Tibial artery (tissue), 4 donors: ENCODE data around the gene ZNF330.
"Not testable (repeated sequence)": the region's sequence is repeated elsewhere in the genome, so short reads cannot be mapped to it uniquely, and the experiment has no call there.

Experiments
- DNase-seq, 2 donors: peaks; one replicate each; pipeline ENCODE4 v3.0.0-alpha.2; 2019
- H3K27ac ChIP-seq, 2 donors: fragments of 200-600 bp; sonication (generic) in 1 of 2; 1 replicate in 1 of 2; 2 replicates in 1 of 2; pipeline ENCODE4 v1.5.1; 2018 to 2019; ENCODE audit warnings: mild to moderate bottlenecking in 1 of 2
- H3K27me3 ChIP-seq, 2 donors: fragments of 200-600 bp; sonication (generic) in 1 of 2; one replicate each; pipeline versions ENCODE4 v1.5.1 to v1.6.0; 2016 to 2019
- H3K36me3 ChIP-seq, 3 donors: fragments of 200-600 bp; sonication (generic) in 2 of 3; one replicate each; pipeline ENCODE4 v1.5.1; 2016 to 2019; ENCODE audit warnings: mild to moderate bottlenecking in 2 of 3
- H3K4me1 ChIP-seq, 4 donors: fragments of 200-600 bp; sonication (generic) in 2 of 4; 1 replicate in 3 of 4; 2 replicates in 1 of 4; pipeline ENCODE4 v1.5.1; 2016 to 2019
- H3K4me3 ChIP-seq, 2 donors: fragments of 200-600 bp; sonication (generic) in 1 of 2; 1 replicate in 1 of 2; 2 replicates in 1 of 2; pipeline ENCODE4 v1.5.1; 2018 to 2019; ENCODE audit warnings: mild to moderate bottlenecking in 2 of 2
- H3K9me3 ChIP-seq, 3 donors: fragments of 200-600 bp; sonication (generic) in 1 of 3; one replicate each; pipeline ENCODE4 v1.5.1; 2016 to 2019
- CTCF ChIP-seq, 2 experiments: fragments of 200-600 bp in 1 of 2; fragments of 450-650 bp in 1 of 2; IDR thresholded peaks; one replicate each; pipeline ENCODE4 v1.5.1; 2017 to 2019; ENCODE audit warnings: antibody characterized with exemption in 2 of 2, mild to moderate bottlenecking in 1 of 2, moderate library complexity in 1 of 2
- intact Hi-C: fragments of 100-400 bp; cut with DNase I; formaldehyde crosslinking; loops from one replicate; pipeline ENCODE4 v1.15.0; 2023; ENCODE audit warnings: low total_unique reads

The ZNF330 gene

GRCh38 chr4:141223418-141223817, 2.7 kb downstream of the ZNF330 start:
- Histone ChIP-seq H3K9me3 (no peaks in the 10 kb centered on the region), H3K27me3 (no peaks in the 10 kb centered on the region), H3K36me3 (peaks cover 21 to 29% (median 27%) of the 10 kb centered on the region in 3 donors), H3K4me1 (peaks cover 0 to 28% (median 5%) of the 10 kb centered on the region in 4 donors), H3K27ac (no peak overlapping the region), H3K4me3 (no peak overlapping the region)
- intact Hi-C loops, result no loop called here
- no peak for TF ChIP-seq CTCF (IDR thresholded peaks at IDR 0.05)
- no peak for DNase-seq

GRCh38 chr4:141227280-141227679, 6.6 kb downstream of the ZNF330 start:
- H3K27ac ChIP-seq, intact Hi-C loops, DNase-seq, H3K9me3 ChIP-seq, H3K4me3 ChIP-seq, H3K27me3 ChIP-seq: not testable (repeated sequence)
- peaks cover 0 to 21% (median 3%) of the 10 kb centered on the region in 4 donors for H3K4me1 ChIP-seq
- H3K36me3 ChIP-seq, result peaks cover 55 to 62% (median 58%) of the 10 kb centered on the region in 3 donors

- Histone ChIP-seq H3K36me3 (peaks cover 72 to 79% (median 74%) of the 10 kb centered on the region in 3 donors), H3K4me3 (no peak overlapping the region), H3K4me1 (no peaks in the 10 kb centered on the region), H3K27me3 (no peaks in the 10 kb centered on the region), H3K9me3 (no peaks in the 10 kb centered on the region), H3K27ac (no peak overlapping the region)
- DNase-seq, result no peak
- no peak for TF ChIP-seq CTCF (IDR thresholded peaks at IDR 0.05)
- intact Hi-C loops, result no loop called here
These were observed 8.9 kb downstream of the ZNF330 start for GRCh38 chr4:141229408-141230101.

DNA sequence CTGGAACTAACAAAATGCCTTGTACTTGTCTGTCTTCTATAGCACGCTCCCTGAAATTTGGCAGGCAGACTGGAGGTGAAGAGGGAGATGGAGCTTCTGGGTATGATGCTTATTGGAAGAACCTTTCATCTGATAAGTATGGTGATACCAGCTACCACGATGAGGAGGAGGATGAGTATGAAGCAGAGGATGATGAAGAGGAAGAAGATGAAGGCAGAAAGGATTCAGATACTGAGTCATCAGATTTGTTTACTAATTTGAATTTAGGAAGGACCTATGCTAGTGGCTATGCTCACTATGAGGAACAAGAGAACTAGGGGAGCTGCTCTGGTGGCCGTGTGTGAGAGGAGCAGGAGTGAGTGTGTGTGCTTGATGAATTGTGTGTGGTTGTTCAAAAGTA, 13.0 kb downstream of the ZNF330 start:
- intact Hi-C loops, result no loop called here
- Histone ChIP-seq H3K27me3 (no peaks in the 10 kb centered on the region), H3K4me1 (no peaks in the 10 kb centered on the region), H3K27ac (no peak overlapping the region), H3K36me3 (peaks cover 59 to 69% (median 62%) of the 10 kb centered on the region in 3 donors), H3K9me3 (no peaks in the 10 kb centered on the region), H3K4me3 (no peak overlapping the region)
- no peak for DNase-seq
- no peak for TF ChIP-seq CTCF (IDR thresholded peaks at IDR 0.05)

- Histone ChIP-seq H3K36me3 (peaks cover 21 to 25% (median 24%) of the 10 kb centered on the region in 3 donors), H3K9me3 (no peaks in the 10 kb centered on the region), H3K4me3 (no peak overlapping the region), H3K27ac (no peak overlapping the region), H3K27me3 (no peaks in the 10 kb centered on the region), H3K4me1 (no peaks in the 10 kb centered on the region)
- no peak for DNase-seq
- TF ChIP-seq CTCF (IDR thresholded peaks at IDR 0.05), result no peak
- intact Hi-C loops, result no loop called here
These were observed 17.5 kb downstream of the ZNF330 start for GRCh38 chr4:141238186-141238585.

DNA sequence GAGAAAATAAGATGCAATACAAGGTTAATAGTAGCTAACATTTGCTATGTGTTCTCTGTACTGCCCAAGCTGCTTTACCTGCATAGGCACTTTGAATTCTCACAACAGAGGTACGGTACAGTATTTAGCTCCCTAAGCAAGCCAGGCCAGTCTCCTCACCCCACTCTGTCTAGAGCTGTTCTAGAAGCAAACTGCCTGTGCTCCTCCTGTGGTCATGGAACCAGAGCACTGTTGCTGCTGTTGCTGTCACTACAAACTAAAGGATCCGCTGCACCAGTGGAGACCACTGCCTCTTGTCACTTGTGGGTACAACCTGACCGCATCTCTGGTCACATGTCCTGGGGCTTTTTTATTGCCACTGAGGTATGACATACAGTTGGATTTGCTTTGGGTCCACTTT, 19.6 kb downstream of the ZNF330 start:
- Histone ChIP-seq H3K4me1 (no peaks in the 10 kb centered on the region), H3K36me3 (peaks cover 0 to 8% (median 3%) of the 10 kb centered on the region in 3 donors), H3K9me3 (no peaks in the 10 kb centered on the region), H3K4me3 (no peak overlapping the region), H3K27ac (no peak overlapping the region), H3K27me3 (no peaks in the 10 kb centered on the region)
- TF ChIP-seq CTCF (IDR thresholded peaks at IDR 0.05), result no peak
- DNase-seq, result no peak
- intact Hi-C loops, result no loop called here
